ENCODE results near the gene H1-8. TPM values are rescaled to one million over a fixed set of nuclear protein-coding genes. Genes with fewer than 3 reads are reported as not detected.

The H1-8 gene
- total and polyA plus RNA-seq, 9 of the 15 experiments (the other 6 are each of a cell fraction or from before 2014, with no cell fraction given), result not detected

- peaks cover 4 to 48% of the 10 kb centered on the region in 2 experiments; a peak in 4 of 5 replicates for H3K4me1 ChIP-seq (replicated peaks in 1 of 2; ENCODE audit: control insufficient read depth in 2 of 2, insufficient read depth in 2 of 2, low read length in 2 of 2)
- H3K4me2 ChIP-seq (ENCODE audit: insufficient read depth, low read length), result no peak overlapping the region
- H3K9ac ChIP-seq (ENCODE audit: insufficient read depth in 1 of 2, low read depth in 2 of 2, low read length in 2 of 2), result peak overlapping the region in 1 of 2 experiments; percentile 58; a peak in 2 of 4 replicates
- 61% methylated on average over 10 of the region's 11 CpGs for WGBS (ENCODE audit: insufficient coverage, low coverage, missing lambda C conversion rate)
- POLR2A ChIA-PET, result interaction anchor here (1.0 kb wide), 1 partner anchor 277 kb away, joined by 3 read pairs; no protein-coding TSS in a partner anchor
- peaks cover 29% of the 10 kb centered on the region; the same call in 1 of the 3 replicates for H3K36me3 ChIP-seq (ENCODE audit: control insufficient read depth, insufficient read depth, low read length)
- intact Hi-C loops (cut with micrococcal nuclease) (no loop called here), in situ Hi-C loops (cut with MboI) (no loop called here)
- H4K20me1 ChIP-seq (replicated peaks; ENCODE audit: control insufficient read depth, insufficient read depth, low read length), result no peaks in the 10 kb centered on the region
- ATAC-seq (peak; percentile 27; the same call in 2 of the 3 replicates), DNase-seq (ENCODE audit: extremely low read depth in 1 of 4, low spot score in 3 of 4) (peak; percentile 27 to 32 (median 31)), FAIRE-seq (no peak)
- no peak overlapping the region for H3K27ac ChIP-seq (ENCODE audit: extremely low read depth, low read depth, low read length)
- H3K4me3 ChIP-seq, result no peak overlapping the region
- no peaks in the 10 kb centered on the region for H3K9me1 ChIP-seq (ENCODE audit: control insufficient read depth, insufficient read depth, low read length)
- BruUV-seq (replicated peaks), result no TSS peak
- no peaks in the 10 kb centered on the region for H3K9me3 ChIP-seq (replicated peaks; ENCODE audit: control insufficient read depth, insufficient read depth, low read depth, low read length)
- H3K27me3 ChIP-seq (ENCODE audit: control insufficient read depth in 2 of 2, insufficient read depth in 2 of 2, low read length in 2 of 2), result no peaks in the 10 kb centered on the region
- H3K79me2 ChIP-seq (ENCODE audit: control insufficient read depth, insufficient read depth, low read length), result no peaks in the 10 kb centered on the region
- CTCF ChIA-PET (ENCODE audit: low intra/inter-chr PET ratio), result no interaction called here
- no peak overlapping the region for H2AFZ ChIP-seq (ENCODE audit: low read depth, low read length)
- TF ChIP-seq NFE2 (IDR thresholded peaks at IDR 0.05; ENCODE audit: low read depth) (peak; percentile 14; the same call in 1 of the 2 replicates), TFAM (CRISPR knock-in tag; conservative IDR thresholded peaks at IDR 0.05) (no peak), ZNF592 (IDR thresholded peaks at IDR 0.05) (0 out of 2 replicates have a peak, but pooled peaks have one; percentile 30), FOXP1 (CRISPR knock-in tag; IDR thresholded peaks at IDR 0.05) (no peak), MXD1 (CRISPR knock-in tag; IDR thresholded peaks at IDR 0.05; ENCODE audit: borderline replicate concordance, poor library complexity, severe bottlenecking) (no peak), ZNF174 (CRISPR knock-in tag; IDR thresholded peaks at IDR 0.05) (no peak), U2AF2 (optimal IDR thresholded peaks at IDR 0.05; ENCODE audit: low read depth, low read length) (no peak), ARHGAP35 (IDR thresholded peaks at IDR 0.05; ENCODE audit: partially characterized antibody) (no peak), COPS2 (conservative IDR thresholded peaks at IDR 0.05) (no peak), TAL1 (IDR thresholded peaks at IDR 0.05) (no peak), SRSF9 (IDR thresholded peaks at IDR 0.05; ENCODE audit: borderline replicate concordance, low read depth, low read length) (no peak), KDM1A (IDR thresholded peaks at IDR 0.05) (peak in 1 of 2 experiments; percentile 53; a peak in 1 of 4 replicates), ZNF551 (CRISPR knock-in tag; IDR thresholded peaks at IDR 0.05) (no peak), SRSF3 (IDR thresholded peaks at IDR 0.05; ENCODE audit: insufficient read depth, low read length) (no peak), BCOR (IDR thresholded peaks at IDR 0.05) (peak; percentile 76)
- TF ChIP-seq, protein P1, sequence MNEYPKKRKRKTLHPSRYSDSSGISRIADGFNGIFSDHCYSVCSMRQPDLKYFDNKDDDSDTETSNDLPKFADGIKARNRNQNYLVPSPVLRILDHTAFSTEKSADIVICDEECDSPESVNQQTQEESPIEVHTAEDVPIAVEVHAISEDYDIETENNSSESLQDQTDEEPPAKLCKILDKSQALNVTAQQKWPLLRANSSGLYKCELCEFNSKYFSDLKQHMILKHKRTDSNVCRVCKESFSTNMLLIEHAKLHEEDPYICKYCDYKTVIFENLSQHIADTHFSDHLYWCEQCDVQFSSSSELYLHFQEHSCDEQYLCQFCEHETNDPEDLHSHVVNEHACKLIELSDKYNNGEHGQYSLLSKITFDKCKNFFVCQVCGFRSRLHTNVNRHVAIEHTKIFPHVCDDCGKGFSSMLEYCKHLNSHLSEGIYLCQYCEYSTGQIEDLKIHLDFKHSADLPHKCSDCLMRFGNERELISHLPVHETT (CRISPR knock-in tag; conservative IDR thresholded peaks at IDR 0.05 in 1 of 2, IDR thresholded peaks at IDR 0.05 in 1 of 2), result no peak
Measured at GRCh38 chr3:129558772-129559564, 16.0 kb downstream of the H1-8 start.
